Body of pancreas (tissue), 4 donors: ENCODE measurements around the gene CDC42BPA.

Source experiments
- CTCF ChIP-seq, 7 experiments: fragments of 450-650 bp in 4 of 7; fragments of 200-600 bp in 3 of 7; sonication (generic) in 3 of 7; IDR thresholded peaks; one replicate each; pipeline ENCODE4 v1.5.1; 2016 to 2019; ENCODE audit warnings: antibody characterized with exemption in 7 of 7
- POLR2A ChIP-seq, 3 donors: fragments of 450-650 bp; IDR thresholded peaks; one replicate each; pipeline ENCODE4 v1.6.1; 2016; ENCODE audit warnings: antibody characterized with exemption in 3 of 3, mild to moderate bottlenecking in 2 of 3

GRCh38 chr1:227223171-227223806 is 95.0 kb downstream of the CDC42BPA start:
- TF ChIP-seq CTCF (IDR thresholded peaks at IDR 0.05), result no peak
- no peak for TF ChIP-seq POLR2A (IDR thresholded peaks at IDR 0.05)
